Liver (tissue), 9 donors: ENCODE data around the gene VPS39. TPM values are rescaled to one million over a fixed set of nuclear protein-coding genes. Genes with fewer than 3 reads are reported as not detected.

ENCODE experiments used
- DNase-seq: peaks from one replicate; pipeline ENCODE4 v3.0.0-alpha.2; 2017; ENCODE audit warnings: low spot score
- H3K27ac ChIP-seq, 2 donors: one replicate each; pipeline ENCODE4 v1.7.0; 2013; ENCODE audit warnings: inconsistent platforms in 2 of 2, low read length in 2 of 2, control low read depth in 1 of 2, low read depth in 1 of 2, mild to moderate bottlenecking in 1 of 2
- H3K27me3 ChIP-seq, 4 donors: one replicate each; pipeline versions ENCODE4 v1.6.1 to v1.7.0; 2013; ENCODE audit warnings: low read length in 3 of 4, inconsistent platforms in 1 of 4, mild to moderate bottlenecking in 1 of 4, moderate library complexity in 1 of 4; ENCODE audit not compliant: control insufficient read depth in 4 of 4, insufficient read depth in 4 of 4
- H3K36me3 ChIP-seq, 4 donors: one replicate each; pipeline versions ENCODE4 v1.6.1 to v1.7.0; 2013; ENCODE audit warnings: low read length in 3 of 4, mild to moderate bottlenecking in 3 of 4, low read depth in 1 of 4, moderate library complexity in 1 of 4; ENCODE audit not compliant: control insufficient read depth in 4 of 4, insufficient read depth in 3 of 4
- H3K4me1 ChIP-seq, 4 donors: one replicate each; pipeline versions ENCODE4 v1.6.1 to v1.7.0; 2013; ENCODE audit warnings: low read length in 3 of 4, mild to moderate bottlenecking in 3 of 4, moderate library complexity in 1 of 4; ENCODE audit not compliant: control insufficient read depth in 4 of 4, insufficient read depth in 4 of 4
- H3K4me3 ChIP-seq, 3 donors: one replicate each; pipeline versions ENCODE4 v1.6.1 to v1.7.0; 2013; ENCODE audit warnings: low read length in 3 of 3, control low read depth in 1 of 3, low read depth in 1 of 3, mild to moderate bottlenecking in 1 of 3
- H3K9ac ChIP-seq, 2 donors: one replicate each; pipeline ENCODE4 v1.7.0; 2013; ENCODE audit warnings: low read length in 2 of 2, mild to moderate bottlenecking in 2 of 2, moderate library complexity in 2 of 2, control low read depth in 1 of 2, low read depth in 1 of 2
- H3K9me3 ChIP-seq, 4 donors: one replicate each; pipeline versions ENCODE4 v1.6.1 to v1.7.0; 2013; ENCODE audit warnings: low read length in 3 of 4; ENCODE audit not compliant: control insufficient read depth in 4 of 4
- ATF3 ChIP-seq: IDR thresholded peaks from 2 replicates; pipeline ENCODE4 v1.6.1; 2016; ENCODE audit warnings: antibody characterized with exemption
- CTCF ChIP-seq: fragments of 150-350 bp; IDR thresholded peaks from 2 replicates; pipeline ENCODE4 v1.5.1; 2017; ENCODE audit warnings: improper control_type of control experiment, low read depth, low read length; ENCODE audit not compliant: missing input control
- EGR1 ChIP-seq, 2 donors: IDR thresholded peaks; 2 replicates each; pipeline ENCODE4 v1.6.1; 2016 to 2018; ENCODE audit warnings: antibody characterized with exemption in 2 of 2, low read depth in 2 of 2
- FOXA1 ChIP-seq: IDR thresholded peaks from 2 replicates; pipeline ENCODE4 v1.6.1; 2016; ENCODE audit warnings: antibody characterized with exemption
- FOXA2 ChIP-seq: IDR thresholded peaks from 2 replicates; pipeline ENCODE4 v1.6.1; 2016; ENCODE audit warnings: antibody characterized with exemption
- GABPA ChIP-seq, 2 donors: IDR thresholded peaks in 1 of 2; conservative IDR thresholded peaks in 1 of 2; 2 replicates each; pipeline ENCODE4 v1.6.1; 2016; ENCODE audit warnings: antibody characterized with exemption in 2 of 2, mild to moderate bottlenecking in 1 of 2, moderate library complexity in 1 of 2
- HNF4A ChIP-seq, 2 donors: conservative IDR thresholded peaks; 2 replicates each; pipeline ENCODE4 v1.6.1; 2016; ENCODE audit warnings: antibody characterized with exemption in 2 of 2, mild to moderate bottlenecking in 2 of 2
- HNF4G ChIP-seq: IDR thresholded peaks from 2 replicates; pipeline ENCODE4 v1.6.1; 2016; ENCODE audit warnings: antibody characterized with exemption
- JUND ChIP-seq, 2 donors: IDR thresholded peaks; 2 replicates each; pipeline ENCODE4 v1.6.1; 2016; ENCODE audit warnings: antibody characterized with exemption in 2 of 2
- MAX ChIP-seq: IDR thresholded peaks from 2 replicates; pipeline ENCODE4 v1.6.1; 2016; ENCODE audit warnings: antibody characterized with exemption
- NR2F2 ChIP-seq: IDR thresholded peaks from 2 replicates; pipeline ENCODE4 v1.6.1; 2016; ENCODE audit warnings: antibody characterized with exemption
- RAD21 ChIP-seq, 2 donors: IDR thresholded peaks; 2 replicates each; pipeline ENCODE4 v1.6.1; 2016; ENCODE audit warnings: antibody characterized with exemption in 2 of 2, mild to moderate bottlenecking in 2 of 2
- REST ChIP-seq: IDR thresholded peaks from 2 replicates; pipeline ENCODE4 v1.6.1; 2016; ENCODE audit warnings: antibody characterized with exemption, mild to moderate bottlenecking
- RXRA ChIP-seq, 2 donors: IDR thresholded peaks; 2 replicates each; pipeline ENCODE4 v1.6.1; 2017 to 2018; ENCODE audit warnings: antibody characterized with exemption in 2 of 2, mild to moderate bottlenecking in 1 of 2
- SP1 ChIP-seq: IDR thresholded peaks from 2 replicates; pipeline ENCODE4 v1.6.1; 2018; ENCODE audit warnings: antibody characterized with exemption, mild to moderate bottlenecking
- TAF1 ChIP-seq: conservative IDR thresholded peaks from 2 replicates; pipeline ENCODE4 v1.6.1; 2016; ENCODE audit warnings: antibody characterized with exemption, mild to moderate bottlenecking
- YY1 ChIP-seq: IDR thresholded peaks from 2 replicates; pipeline ENCODE4 v1.6.1; 2016; ENCODE audit warnings: antibody characterized with exemption, mild to moderate bottlenecking
- ZBTB33 ChIP-seq: IDR thresholded peaks from 2 replicates; pipeline ENCODE4 v1.6.1; 2016; ENCODE audit warnings: antibody characterized with exemption
- WGBS: extraction: QIAGEN DNeasy Blood & Tissue Kit; methylation state at CpG from one replicate; pipeline ENCODE4 v1.1.7; 2013; 5-methylcytosine and 5-hydroxymethylcytosine counted together
- polyA plus RNA-seq, 2 donors: library from polyadenylated mRNA; stranded (reverse) in 1 of 2; unstranded in 1 of 2; fragments of 200-250 nt in 1 of 2; fragments of >200 nt in 1 of 2; fragmentation: Nextera tagmentation in 1 of 2; extraction: Ambion mirVana in 1 of 2; gene quantifications; one replicate each; pipeline versions ENCODE4 v1.2.1 to v1.2.3, GENCODE V29; 2013 to 2015
- total RNA-seq, 2 donors: library from RNA; depleted of rRNA; stranded (reverse); fragments of >200 nt; gene quantifications; one replicate each; pipeline ENCODE4 v1.2.3, GENCODE V29; 2014
- donor health status: healthy.
- donor health status: healthy.
- donor health status: healthy.
- donor health status: healthy.
- donor health status: healthy.

Gene VPS39
- total and polyA plus RNA-seq, 4 donors, result 11.1 to 41.2 (median 16.8) TPM

- no peaks in the 10 kb centered on the region for H3K4me1 ChIP-seq
- H3K27ac ChIP-seq, result no peak overlapping the region
- WGBS, result 76% methylated on average over 5 of the region's 5 CpGs
- no peak overlapping the region for H3K9ac ChIP-seq
- no peak overlapping the region for H3K4me3 ChIP-seq
- no peaks in the 10 kb centered on the region for H3K27me3 ChIP-seq
- peaks cover 10 to 54% (median 44%) of the 10 kb centered on the region in 4 donors for H3K36me3 ChIP-seq
- DNase-seq, result no peak
- no peaks in the 10 kb centered on the region for H3K9me3 ChIP-seq
- TF ChIP-seq NR2F2, result no peak
- TF ChIP-seq SP1, result no peak
- no peak for TF ChIP-seq EGR1 (IDR thresholded peaks at IDR 0.05; ENCODE audit: low read depth in 2 of 2)
- no peak for TF ChIP-seq FOXA2
- no peak for TF ChIP-seq HNF4G
- no peak for TF ChIP-seq RAD21 (IDR thresholded peaks at IDR 0.05)
- TF ChIP-seq TAF1, result no peak
- TF ChIP-seq FOXA1, result no peak
- no peak for TF ChIP-seq JUND (IDR thresholded peaks at IDR 0.05)
- TF ChIP-seq ATF3, result no peak
- no peak for TF ChIP-seq REST
- TF ChIP-seq YY1, result no peak
- TF ChIP-seq MAX, result no peak
- TF ChIP-seq ZBTB33, result no peak
- no peak for TF ChIP-seq RXRA (IDR thresholded peaks at IDR 0.05)
- no peak for TF ChIP-seq GABPA (IDR thresholded peaks at IDR 0.05 in 1 of 2, conservative IDR thresholded peaks at IDR 0.05 in 1 of 2)
- TF ChIP-seq CTCF, result no peak
Measured at GRCh38 chr15:42232606-42233005, 24.5 kb upstream of the VPS39 start.

- Histone ChIP-seq H3K4me3 (no peak overlapping the region), H3K27me3 (no peaks in the 10 kb centered on the region), H3K9ac (no peak overlapping the region), H3K9me3 (no peaks in the 10 kb centered on the region), H3K36me3 (peaks cover 4 to 58% (median 43%) of the 10 kb centered on the region in 4 donors), H3K4me1 (no peaks in the 10 kb centered on the region), H3K27ac (no peak overlapping the region)
- DNase-seq, result no peak
- WGBS, result 98% methylated on average over 1 of the region's 1 CpG
- TF ChIP-seq HNF4G, result no peak
- no peak for TF ChIP-seq GABPA (IDR thresholded peaks at IDR 0.05 in 1 of 2, conservative IDR thresholded peaks at IDR 0.05 in 1 of 2)
- TF ChIP-seq TAF1, result no peak
- TF ChIP-seq RXRA (IDR thresholded peaks at IDR 0.05), result no peak
- no peak for TF ChIP-seq ATF3
- TF ChIP-seq ZBTB33, result no peak
- TF ChIP-seq SP1, result no peak
- no peak for TF ChIP-seq CTCF
- no peak for TF ChIP-seq HNF4A (conservative IDR thresholded peaks at IDR 0.05)
- TF ChIP-seq MAX, result no peak
- TF ChIP-seq NR2F2, result no peak
- no peak for TF ChIP-seq YY1
Measured at GRCh38 chr15:42231088-42231487, 23.0 kb upstream of the VPS39 start.
